ENCODE measurements around the gene GRAMD1A.
"Not testable (repeated sequence)": the region's sequence is repeated elsewhere in the genome, so short reads cannot be mapped to it uniquely, and the experiment has no call there.

GRAMD1A gene

GRCh38 chr19:35021596-35021995 is 21.5 kb downstream of the GRAMD1A start:
- no peak for DNase-seq

- DNase-seq, result no peak
Observed at GRCh38 chr19:35022460-35022859, 22.3 kb downstream of the GRAMD1A start.

GRCh38 chr19:35023428-35023827 is 23.3 kb downstream of the GRAMD1A start:
- DNase-seq, result no peak

GRCh38 chr19:35024095-35024494 is 24.0 kb downstream of the GRAMD1A start:
- no peak for DNase-seq

GRCh38 chr19:35025969-35026368 is 25.8 kb downstream of the GRAMD1A start:
- DNase-seq, result no peak

- DNase-seq, result no peak
Observed at GRCh38 chr19:35026418-35026817, 26.3 kb downstream of the GRAMD1A start.

GRCh38 chr19:35027009-35027408 is 26.9 kb downstream of the GRAMD1A start:
- no peak for DNase-seq

- DNase-seq, result no peak
Observed at GRCh38 chr19:35027851-35028599, 27.9 kb downstream of the GRAMD1A start.

GRCh38 chr19:35028600-35028885 is 28.4 kb downstream of the GRAMD1A start:
- DNase-seq, result not testable (repeated sequence)

- DNase-seq, result not testable (repeated sequence)
Observed at GRCh38 chr19:35029275-35029736, 29.2 kb downstream of the GRAMD1A start.

GRCh38 chr19:35029737-35030256 is 29.7 kb downstream of the GRAMD1A start:
- DNase-seq, result no peak

- DNase-seq, result peak; percentile 42
Observed at GRCh38 chr19:35030257-35031071, 30.3 kb downstream of the GRAMD1A start, which contains the start of gene SCN1B. SCN1B (plus strand) TSS chr19:35030470; CDS start chr19:35030821, 351 bp downstream.

- DNase-seq, result no peak
Observed at GRCh38 chr19:35031072-35031881, 31.2 kb downstream of the GRAMD1A start.

GRCh38 chr19:35032356-35032865 is 32.3 kb downstream of the GRAMD1A start:
- DNase-seq, result no peak

- DNase-seq, result no peak
Observed at GRCh38 chr19:35033067-35034004, 33.2 kb downstream of the GRAMD1A start.

GRCh38 chr19:35034005-35034502 is 33.9 kb downstream of the GRAMD1A start:
- no peak for DNase-seq

GRCh38 chr19:35034588-35035382 is 34.7 kb downstream of the GRAMD1A start:
- no peak for DNase-seq

GRCh38 chr19:35037716-35038622 is 37.8 kb downstream of the GRAMD1A start:
- no peak for DNase-seq
